Cardiac fibroblast (primary cell): Measurements from ENCODE around the gene DBNDD2.

Experiments used
- DNase-seq, 2 donors: peaks; one replicate each; pipeline versions ENCODE4 v3.0.0 to v3.0.0-alpha.2; 2010; ENCODE audit warnings: low read depth in 2 of 2
- H3K4me3 ChIP-seq, 2 donors: replicated peaks in 1 of 2; 1 replicate in 1 of 2; 2 replicates in 1 of 2; pipeline ENCODE4 v1.5.1; 2011; ENCODE audit warnings: low read depth in 2 of 2, low read length in 2 of 2, mild to moderate bottlenecking in 2 of 2, moderate library complexity in 1 of 2
- CTCF ChIP-seq: IDR thresholded peaks from one replicate; pipeline ENCODE4 v1.5.1; 2011; ENCODE audit warnings: low read depth, mild to moderate bottlenecking, low read length, inconsistent platforms

Gene DBNDD2

GRCh38 chr20:45412653-45413052, 4.6 kb downstream of the DBNDD2 start:
- H3K4me3 ChIP-seq: no peak overlapping the region
- no peak for TF ChIP-seq CTCF
- DNase-seq: no peak

GRCh38 chr20:45413479-45413878, 5.4 kb downstream of the DBNDD2 start:
- DNase-seq: no peak
- no peak overlapping the region for H3K4me3 ChIP-seq
- TF ChIP-seq CTCF: no peak

- no peak for TF ChIP-seq CTCF
- DNase-seq: peak; percentile 79 to 85
- H3K4me3 ChIP-seq: peak within 1 kb of the TSS; percentile 93 to 98
These were observed 7.9 kb downstream of the DBNDD2 start, which contains the start of gene PIGT for GRCh38 chr20:45415822-45416637. Gene PIGT, plus strand, starts transcription at chr20:45416141. Its CDS starts 16 bp downstream, at chr20:45416157.

GRCh38 chr20:45416917-45417316, 8.8 kb downstream of the DBNDD2 start:
- no peak for TF ChIP-seq CTCF
- H3K4me3 ChIP-seq: peak overlapping the region; percentile 93 to 98
- DNase-seq: no peak

- no peak overlapping the region for H3K4me3 ChIP-seq
- DNase-seq: peak; percentile 97 to 99
- no peak for TF ChIP-seq CTCF
These were observed 11.4 kb downstream of the DBNDD2 start for GRCh38 chr20:45419188-45420091.

- no peak for TF ChIP-seq CTCF
- no peak for DNase-seq
- no peak overlapping the region for H3K4me3 ChIP-seq
These were observed 12.0 kb downstream of the DBNDD2 start for GRCh38 chr20:45420125-45420524.
